ENCODE results near the gene ARHGEF7. TPM values are rescaled to one million over a fixed set of nuclear protein-coding genes. Genes with fewer than 3 reads are reported as not detected.

Gene ARHGEF7
- total and polyA plus RNA-seq, 4 experiments from 2014 or later: 6.6 to 73.7 (median 40.7) TPM

GRCh38 chr13:111347438-111347837 lies 232.3 kb downstream of the ARHGEF7 start:
- intact Hi-C loops (cut with micrococcal nuclease): no loop called here
- H3K27ac Mint-ChIP-seq: peak overlapping the region in 2 of 7 donors; percentile 44 to 50
- H3K27me3 Mint-ChIP-seq: peaks cover 1 to 2% of the 10 kb centered on the region in 2 donors
- H3K4me1 Mint-ChIP-seq: peaks cover 0 to 5% (median 0%) of the 10 kb centered on the region in 4 donors
- peaks cover 4 to 20% of the 10 kb centered on the region in 2 donors for H3K36me3 Mint-ChIP-seq
- H3K4me3 Mint-ChIP-seq: no peak overlapping the region
- POLR2A ChIA-PET (ENCODE audit: partially characterized antibody): no interaction called here
- Histone ChIP-seq H3K36me3 (ENCODE audit: insufficient read depth, low read length) (no peaks in the 10 kb centered on the region), H3K9me3 (ENCODE audit: control insufficient read depth in 1 of 2, low read length in 2 of 2) (no peaks in the 10 kb centered on the region), H3K27ac (ENCODE audit: low read depth, low read length) (no peak overlapping the region), H3K4me3 (ENCODE audit: low read length in 2 of 2) (no peak overlapping the region), H3K4me1 (ENCODE audit: insufficient read depth, low read length) (no peaks in the 10 kb centered on the region), H3K27me3 (ENCODE audit: insufficient read depth, low read length) (no peaks in the 10 kb centered on the region)
- no peak for DNase-seq
- CTCF ChIA-PET (ENCODE audit: partially characterized antibody): no interaction called here
- peaks cover 0 to 10% (median 3%) of the 10 kb centered on the region in 8 donors for H3K9me3 Mint-ChIP-seq

- no peak overlapping the region for H3K27ac ChIP-seq (ENCODE audit: low read depth, low read length)
- peaks cover 2 to 4% of the 10 kb centered on the region in 2 donors for H3K27me3 Mint-ChIP-seq
- no peak overlapping the region for H3K27ac Mint-ChIP-seq
- no peaks in the 10 kb centered on the region for H3K4me1 ChIP-seq (ENCODE audit: insufficient read depth, low read length)
- H3K4me3 Mint-ChIP-seq: no peak overlapping the region
- H3K36me3 ChIP-seq (ENCODE audit: insufficient read depth, low read length): no peaks in the 10 kb centered on the region
- no peaks in the 10 kb centered on the region for H3K9me3 ChIP-seq (ENCODE audit: control insufficient read depth in 1 of 2, low read length in 2 of 2)
- intact Hi-C loops (cut with micrococcal nuclease): no loop called here
- POLR2A ChIA-PET (ENCODE audit: partially characterized antibody): no interaction called here
- peaks cover 0 to 7% (median 0%) of the 10 kb centered on the region in 4 donors for H3K4me1 Mint-ChIP-seq
- peaks cover 0 to 3% of the 10 kb centered on the region in 2 donors for H3K36me3 Mint-ChIP-seq
- CTCF ChIA-PET (ENCODE audit: partially characterized antibody): no interaction called here
- no peak overlapping the region for H3K4me3 ChIP-seq (ENCODE audit: low read length in 2 of 2)
- peaks cover 0 to 6% (median 3%) of the 10 kb centered on the region in 8 donors for H3K9me3 Mint-ChIP-seq
- H3K27me3 ChIP-seq (ENCODE audit: insufficient read depth, low read length): no peaks in the 10 kb centered on the region
- no peak for DNase-seq
Observed at GRCh38 chr13:111353508-111353907, 238.4 kb downstream of the ARHGEF7 start.

DNA sequence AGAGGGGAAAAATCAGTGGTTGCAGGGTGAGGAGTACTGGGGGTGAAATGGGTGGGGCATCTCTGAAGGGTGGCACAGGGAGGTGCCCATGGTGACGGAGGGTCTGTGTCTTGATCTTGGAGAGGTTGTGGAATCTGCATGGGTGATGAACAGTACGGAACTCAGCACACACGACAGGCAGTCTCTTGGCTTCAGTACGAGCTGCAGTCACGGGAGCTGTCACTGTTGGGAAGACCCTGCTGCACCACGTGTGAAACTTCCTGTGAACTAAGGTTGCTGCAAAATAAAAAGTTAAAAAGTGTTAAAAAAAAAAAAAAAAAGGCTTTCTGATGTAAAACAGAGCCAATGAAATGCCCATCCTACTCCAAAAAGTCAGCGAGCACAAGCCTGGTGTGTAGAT lies 239.7 kb downstream of the ARHGEF7 start:
- Histone ChIP-seq H3K36me3 (ENCODE audit: insufficient read depth, low read length) (no peaks in the 10 kb centered on the region), H3K27me3 (ENCODE audit: insufficient read depth, low read length) (no peaks in the 10 kb centered on the region), H3K4me3 (ENCODE audit: low read length in 2 of 2) (no peak overlapping the region), H3K27ac (ENCODE audit: low read depth, low read length) (no peak overlapping the region), H3K9me3 (ENCODE audit: control insufficient read depth in 1 of 2, low read length in 2 of 2) (no peaks in the 10 kb centered on the region), H3K4me1 (ENCODE audit: insufficient read depth, low read length) (no peaks in the 10 kb centered on the region)
- ChIA-PET POLR2A (ENCODE audit: partially characterized antibody) (no interaction called here), CTCF (ENCODE audit: partially characterized antibody) (no interaction called here)
- no peak for DNase-seq
- Mint-ChIP-seq H3K4me1 (peaks cover 0 to 7% (median 0%) of the 10 kb centered on the region in 4 donors), H3K27me3 (peaks cover 0 to 5% of the 10 kb centered on the region in 2 donors), H3K36me3 (peaks cover 0 to 3% of the 10 kb centered on the region in 2 donors), H3K4me3 (no peak overlapping the region), H3K27ac (peak overlapping the region in 1 of 7 donors; percentile 78), H3K9me3 (peaks cover 0 to 6% (median 3%) of the 10 kb centered on the region in 8 donors)
- intact Hi-C loops (cut with micrococcal nuclease): no loop called here

Other genes starting within 250 kb of the ARHGEF7 start
- 100 to 1,000 TPM; 127 to 140 TPM for gene ANKRD10, start 200.2 kb upstream of the ARHGEF7 start, total RNA-seq
- 10 to 100 TPM; 53.0 to 63.2 TPM for gene ANKRD10, start 200.2 kb upstream of the ARHGEF7 start, polyA plus RNA-seq
- under 1 TPM in 1 of 2 experiments, not detected in 1; 0.50 TPM for gene TEX29, start 205.3 kb downstream of the ARHGEF7 start, total RNA-seq
- under 1 TPM in 1 of 2 donors, not detected in 1; 0.28 TPM for gene TEX29, start 205.3 kb downstream of the ARHGEF7 start, polyA plus RNA-seq

Measured in CD4-positive, alpha-beta memory T cell (primary cell).